RKO (cell line): Measurements from ENCODE around the gene NUP107.
"Not testable (repeated sequence)": the region's sequence is repeated elsewhere in the genome, so short reads cannot be mapped to it uniquely, and the experiment has no call there.

Experiments used
- DNase-seq: peaks from one replicate; pipeline ENCODE4 v3.0.0-alpha.2; 2016; ENCODE audit warnings: low spot score

NUP107 gene

DNA sequence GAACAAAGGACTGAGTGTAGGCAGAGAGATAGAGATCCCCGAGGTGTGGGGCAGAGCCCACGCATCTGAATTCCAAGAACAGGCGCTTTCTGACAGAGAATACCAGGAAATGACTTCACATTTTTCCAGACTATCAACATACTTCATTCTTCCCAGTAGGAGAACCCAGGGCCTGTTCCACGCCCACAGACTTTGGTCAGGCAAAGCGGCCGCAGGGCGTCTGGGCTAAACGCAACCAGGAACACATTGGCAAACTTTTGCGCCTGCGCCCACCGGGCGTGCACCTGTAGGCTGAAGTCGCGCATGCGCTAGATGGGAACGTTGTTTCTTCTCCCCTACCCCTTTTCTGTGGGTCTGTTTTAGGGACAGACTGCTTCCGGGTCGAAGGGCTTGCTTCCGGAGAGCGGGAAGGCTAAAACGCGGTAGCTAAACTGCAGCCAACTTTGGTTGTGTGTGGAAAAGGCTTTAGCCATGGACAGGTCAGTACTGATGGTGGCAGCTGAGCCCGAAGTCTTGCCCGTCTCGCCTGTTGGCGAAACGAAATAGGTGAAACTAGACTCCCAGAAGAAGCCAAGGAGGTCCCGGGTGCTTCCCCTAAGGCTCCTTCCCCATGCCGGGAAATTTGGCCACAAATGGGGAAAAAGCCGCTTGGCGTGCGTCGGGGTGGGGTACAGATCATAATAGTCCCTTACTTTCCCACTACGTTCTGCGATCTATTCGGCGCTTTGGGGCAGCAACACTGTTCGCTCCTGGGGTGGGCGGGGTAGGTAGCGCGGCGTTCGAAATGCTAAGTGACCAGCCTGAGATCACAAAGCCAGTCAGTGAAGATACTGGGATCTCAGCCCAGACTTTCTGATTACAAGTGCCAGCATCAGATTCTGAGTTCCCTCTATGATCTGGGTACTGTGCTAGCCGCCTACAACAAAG is at the start of gene NUP107:
NUP107 (plus strand) TSS at position 384 of the 927 bp plus-strand sequence; CDS start at position 472, 88 bp downstream.
- DNase-seq = peak; percentile 100

DNA sequence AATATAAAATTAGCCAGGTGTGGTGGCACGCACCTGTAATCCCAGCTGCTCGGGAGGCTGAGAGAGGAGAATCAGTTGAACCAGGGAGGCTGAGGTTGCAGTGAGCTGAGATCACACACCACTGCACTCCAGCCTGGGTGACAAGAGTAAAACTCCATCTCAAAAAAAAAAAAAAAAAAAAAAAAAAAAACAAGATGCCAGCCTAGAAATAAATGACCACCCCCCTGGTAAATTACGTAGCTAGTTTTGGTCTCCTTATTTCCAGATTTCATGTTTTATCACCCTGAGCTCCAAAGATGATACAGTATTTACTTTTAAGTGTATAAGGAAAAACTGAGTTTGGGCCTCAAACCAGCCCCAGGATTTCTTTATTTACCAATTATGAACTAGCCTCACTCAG is 49.3 kb upstream of the NUP107 start:
- not testable (repeated sequence) for DNase-seq

DNA sequence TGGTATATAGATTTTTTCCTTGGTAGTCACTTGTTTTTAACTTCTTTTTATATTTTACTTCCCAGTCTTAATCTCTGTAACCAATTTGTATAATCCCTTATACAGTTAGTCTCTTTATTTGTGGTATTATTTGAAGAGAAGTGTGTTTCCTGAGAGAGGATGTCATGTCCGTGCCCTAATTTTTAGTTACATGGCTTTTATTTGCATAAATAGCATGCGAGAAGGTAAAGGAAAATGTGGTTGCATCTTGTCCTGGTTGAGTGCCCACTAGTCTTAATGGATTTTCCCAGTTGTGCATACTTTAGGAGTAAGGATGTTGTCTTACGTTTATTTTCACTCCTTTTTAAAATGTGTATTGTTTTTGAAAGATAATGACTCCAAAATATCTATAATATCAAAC is 48.6 kb upstream of the NUP107 start:
- no peak for DNase-seq

DNA sequence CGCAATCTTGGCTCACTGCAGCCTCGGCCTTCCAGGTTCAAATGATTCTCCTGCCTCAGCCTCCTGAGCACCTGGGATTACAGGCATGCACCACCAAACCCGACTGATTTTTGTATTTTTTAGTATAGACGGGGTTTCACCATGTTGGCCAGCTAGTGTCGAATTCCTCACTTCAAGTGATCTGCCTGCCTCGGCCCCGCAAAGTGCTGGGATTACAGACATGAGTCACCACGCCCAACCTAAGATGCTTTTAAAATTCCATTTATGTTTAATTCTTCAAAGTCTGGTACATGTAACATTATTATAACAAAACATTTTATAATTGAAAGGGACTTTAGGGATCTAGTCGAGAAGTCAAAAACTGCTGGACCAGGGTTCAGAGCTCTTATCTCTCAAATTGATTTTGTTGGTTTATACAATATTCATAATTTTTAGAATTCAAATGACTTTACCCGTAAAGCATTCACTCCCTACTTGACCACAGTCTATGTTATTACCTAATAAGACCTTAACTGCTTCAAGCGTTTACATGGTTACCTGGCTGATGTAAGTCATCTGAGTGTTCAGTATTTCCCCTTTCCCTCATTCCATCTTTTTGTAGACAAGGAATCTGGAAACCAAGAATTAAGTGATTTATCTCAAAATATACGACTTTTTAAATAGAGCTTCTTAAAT is 47.9 kb upstream of the NUP107 start:
- no peak for DNase-seq

DNA sequence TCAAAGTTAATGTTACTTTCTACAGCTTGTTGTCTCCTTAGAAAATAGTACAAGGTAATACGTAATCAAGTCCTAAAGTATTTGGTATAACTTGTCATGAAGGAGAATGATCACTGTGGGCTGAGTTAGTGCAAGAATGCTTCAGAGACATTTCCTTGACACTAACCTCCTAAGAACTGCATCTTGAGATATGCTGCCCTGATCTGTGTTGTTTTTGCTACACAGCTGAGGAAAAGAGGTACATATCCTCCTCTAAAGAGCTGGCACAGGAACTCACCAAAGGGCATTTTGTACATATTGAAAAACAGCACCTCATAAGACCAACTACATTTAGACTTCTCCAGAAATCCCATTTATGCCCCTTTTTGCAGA is 47.4 kb upstream of the NUP107 start:
- no peak for DNase-seq

DNA sequence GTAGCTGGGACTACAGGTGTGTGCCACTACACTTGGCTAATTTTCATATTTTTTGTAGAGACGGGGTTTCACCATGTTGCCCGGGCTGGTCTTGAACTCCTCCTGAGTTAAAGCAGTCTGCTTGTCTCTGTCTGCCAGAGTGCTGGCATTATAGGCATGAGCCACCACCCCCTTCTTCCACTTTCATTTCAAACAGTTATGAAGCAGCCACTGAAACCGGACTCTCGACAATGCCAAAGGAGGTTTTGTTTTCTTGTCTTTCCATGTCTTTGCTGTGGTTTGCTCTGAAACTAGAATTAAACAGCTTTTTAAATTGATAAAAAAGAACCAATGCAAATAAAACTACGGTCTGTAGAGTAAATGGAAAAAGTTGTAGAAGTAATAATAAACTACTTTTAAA is 45.6 kb upstream of the NUP107 start:
- no peak for DNase-seq

DNA sequence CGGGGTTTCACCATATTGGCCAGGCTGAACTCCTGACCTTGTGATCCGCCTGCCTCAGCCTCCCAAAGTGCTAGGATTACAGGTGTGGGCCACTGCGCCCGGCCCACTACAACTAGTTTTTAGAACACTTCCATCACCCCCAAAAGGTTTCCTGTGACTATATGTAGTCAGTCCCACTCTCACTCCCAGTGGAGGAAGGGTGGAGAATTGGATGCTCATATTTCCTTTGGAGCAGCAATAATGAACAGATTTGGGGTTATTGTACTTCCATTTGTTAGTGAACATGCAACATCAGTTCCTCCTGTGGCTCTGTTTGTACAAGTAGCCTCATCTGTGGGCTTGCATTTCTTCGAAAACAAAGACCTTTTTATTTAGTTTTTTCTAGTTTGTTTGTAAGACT is 40.3 kb upstream of the NUP107 start:
- no peak for DNase-seq

DNA sequence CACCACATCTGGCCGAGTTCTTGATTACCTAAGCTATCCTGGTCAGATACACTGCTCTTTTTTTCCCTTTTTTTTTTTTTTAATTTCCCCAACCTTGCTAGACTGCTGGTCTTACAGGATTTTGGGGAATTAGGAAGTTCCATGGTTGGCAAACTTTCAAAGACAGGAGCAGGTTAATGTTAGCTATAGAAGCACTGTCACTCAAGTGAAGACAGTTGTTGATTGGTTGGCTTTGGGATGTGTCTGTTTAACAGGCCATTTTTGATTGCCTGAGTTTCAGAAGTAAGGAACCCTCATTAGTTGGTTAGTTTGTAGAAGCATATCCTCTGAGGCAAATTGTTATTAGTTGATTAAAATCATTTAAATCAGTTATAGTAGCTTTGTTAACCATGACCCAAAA is 39.3 kb upstream of the NUP107 start:
- no peak for DNase-seq

DNA sequence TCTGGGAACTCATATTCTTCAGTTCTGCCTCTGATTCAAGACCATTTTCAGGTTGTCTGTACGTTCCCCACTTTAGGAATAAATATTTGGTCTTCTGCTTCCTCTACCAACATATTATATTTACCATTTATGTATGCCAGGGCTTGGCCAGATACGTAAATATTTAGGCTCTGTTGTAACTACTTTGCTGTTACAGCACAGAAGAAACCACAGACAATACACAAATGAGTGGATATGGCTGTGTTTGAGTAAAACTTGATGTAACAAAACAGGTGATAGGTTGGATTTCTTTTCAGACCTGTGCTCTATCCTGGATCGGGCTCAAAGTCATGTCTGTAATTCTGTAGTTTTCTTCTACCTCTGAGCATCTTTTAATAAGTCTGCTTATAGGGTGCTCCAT is 38.6 kb upstream of the NUP107 start:
- DNase-seq = no peak

DNA sequence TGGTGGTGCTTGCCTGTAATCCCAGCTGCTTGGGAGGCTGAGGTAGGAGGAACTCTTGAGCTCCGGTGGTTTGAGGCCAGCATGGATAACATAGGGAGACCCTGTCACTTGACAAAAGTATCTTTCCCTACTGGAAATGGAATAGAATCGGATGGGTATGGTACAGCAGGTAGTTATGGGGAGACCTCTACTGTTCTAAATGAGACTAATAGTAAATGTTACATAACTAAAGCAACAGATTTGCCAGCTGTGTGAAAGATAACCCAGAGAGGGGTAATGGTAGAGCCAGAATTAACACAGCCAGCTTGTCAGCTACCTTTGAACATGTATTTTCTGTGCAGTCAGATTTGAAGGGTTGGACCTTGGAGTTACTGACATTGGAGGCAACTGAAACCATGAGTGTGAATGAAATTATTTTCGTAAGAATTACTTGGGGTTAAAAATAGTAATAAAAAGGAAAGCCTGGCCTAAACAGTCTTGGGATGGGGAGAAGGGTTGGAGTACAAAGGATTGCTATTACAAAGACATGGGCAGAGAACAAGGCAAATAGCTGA is 21.7 kb upstream of the NUP107 start:
- peak; percentile 30 for DNase-seq

DNA sequence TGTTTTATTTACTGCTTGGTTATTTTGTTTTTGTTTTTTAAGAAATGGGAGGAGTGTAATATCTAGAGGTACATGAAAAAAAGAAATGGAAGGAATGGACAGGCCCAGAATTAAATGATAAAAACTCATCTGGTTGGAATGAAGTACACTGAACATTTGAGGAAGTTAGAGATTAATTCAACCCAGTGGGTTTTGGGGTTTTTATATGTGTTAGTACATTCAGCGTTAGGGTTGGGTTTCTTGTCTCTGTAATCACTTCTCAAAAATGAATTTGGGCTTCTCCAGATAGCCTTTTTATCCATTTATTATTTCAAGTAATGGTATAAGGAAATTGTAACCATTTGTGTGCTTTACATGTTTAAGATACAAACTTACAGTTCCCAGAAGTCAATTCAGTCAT is 19.5 kb upstream of the NUP107 start:
- DNase-seq = no peak

DNA sequence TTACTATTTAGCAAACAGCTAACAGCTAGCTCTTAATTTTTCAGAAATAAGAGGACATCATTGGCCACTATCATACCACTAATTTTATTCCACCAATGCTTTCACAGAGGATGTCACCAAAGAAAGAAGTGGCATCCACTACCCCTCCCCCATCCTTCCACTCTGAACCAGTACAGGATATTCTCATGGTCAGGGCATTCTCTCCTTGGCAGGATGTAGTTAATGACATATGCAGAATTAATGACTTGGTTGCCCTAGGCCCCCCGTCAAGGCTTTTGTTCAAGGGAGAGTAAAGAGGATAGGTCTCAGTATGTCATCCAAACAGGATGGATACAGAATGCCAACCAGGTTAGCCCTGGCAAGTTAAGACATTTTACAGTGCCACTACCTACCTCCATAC is 18.9 kb upstream of the NUP107 start:
- no peak for DNase-seq

DNA sequence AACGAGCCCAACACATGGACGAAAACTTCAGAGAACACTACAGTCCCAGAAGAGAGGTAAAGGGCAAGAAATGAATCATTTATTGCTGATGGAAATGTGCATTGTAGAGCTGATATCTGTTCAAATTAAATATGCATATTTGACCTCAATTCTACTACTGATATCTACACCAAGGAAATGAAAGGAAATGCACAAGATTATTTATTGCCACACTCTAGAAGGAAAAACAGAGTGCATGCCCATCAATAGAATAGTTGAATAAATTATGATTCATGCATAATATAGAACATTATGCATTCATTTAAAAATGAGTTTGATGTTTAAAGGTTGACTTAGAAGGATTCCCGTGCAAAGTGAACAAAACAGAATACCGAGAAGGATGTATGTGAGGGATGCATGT is 15.6 kb upstream of the NUP107 start:
- no peak for DNase-seq

DNA sequence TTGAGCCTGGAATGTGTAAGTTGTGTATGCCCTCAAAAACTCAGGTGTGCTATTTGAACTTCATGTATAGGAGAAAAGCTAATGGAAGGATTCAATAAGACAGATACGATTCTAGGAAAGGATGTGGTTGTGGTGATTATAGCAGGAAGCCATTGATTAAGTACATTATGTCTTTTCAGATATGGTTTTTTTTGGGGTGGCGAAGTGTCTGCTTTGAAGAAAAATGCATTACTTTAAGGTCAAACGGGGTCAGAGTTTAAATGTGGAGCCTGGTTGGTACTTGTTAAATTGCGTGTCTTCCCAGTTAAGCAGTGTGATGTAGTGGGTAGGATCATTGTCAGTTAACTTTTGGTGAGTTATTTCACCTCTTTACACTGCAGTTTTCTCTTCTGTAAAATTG is 13.0 kb upstream of the NUP107 start:
- no peak for DNase-seq

DNA sequence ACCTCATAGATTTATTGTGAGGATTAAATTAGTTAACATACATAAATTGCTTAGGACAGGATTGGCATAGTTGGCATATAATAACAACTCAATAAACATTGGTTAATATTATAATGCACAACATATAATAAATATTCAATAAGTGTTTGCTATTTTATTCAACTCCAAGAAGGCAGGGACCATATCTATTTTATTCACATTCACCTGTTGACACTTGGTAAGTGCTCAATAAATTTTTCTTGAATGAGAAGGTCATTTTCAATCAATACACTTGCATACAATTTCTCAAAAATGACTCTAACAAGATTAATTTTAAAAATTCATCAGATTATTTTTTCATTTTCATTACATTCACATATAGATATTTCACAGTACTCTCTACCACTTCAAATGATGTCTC is 12.4 kb upstream of the NUP107 start:
- no peak for DNase-seq

DNA sequence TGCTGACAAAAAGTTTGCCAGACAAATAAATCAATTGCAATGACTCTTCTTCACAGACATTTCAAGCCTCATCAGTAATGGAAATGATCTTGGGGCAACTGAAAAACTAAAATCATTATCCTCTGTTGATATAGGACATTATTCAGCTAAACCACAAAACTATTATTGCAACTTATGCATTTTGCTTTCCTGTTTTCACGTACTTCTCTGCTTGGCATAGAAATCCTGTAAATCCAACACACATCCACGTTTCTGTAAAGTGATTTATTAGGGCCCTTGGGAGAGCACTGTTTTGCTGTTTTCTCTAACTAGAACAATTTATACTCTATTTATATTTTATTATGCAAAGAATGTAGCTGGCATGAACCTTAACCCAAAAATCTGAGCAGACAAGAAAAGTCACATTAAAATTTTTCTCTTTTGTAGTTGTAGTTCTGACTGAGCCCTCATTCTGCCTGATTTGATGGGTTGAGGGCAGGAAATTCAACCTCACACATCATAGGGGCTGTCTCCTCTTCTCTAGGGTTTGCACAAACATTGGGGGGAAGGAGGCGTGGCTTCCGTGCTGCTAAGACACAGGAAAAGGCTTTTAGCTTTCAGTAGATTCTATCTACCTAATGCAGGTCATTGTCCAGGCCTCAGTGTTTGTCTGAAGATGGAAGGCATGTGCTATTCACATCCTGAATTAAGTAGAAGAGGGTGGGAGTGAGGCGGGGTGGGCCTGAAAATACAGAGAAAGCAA is 11.5 kb upstream of the NUP107 start:
- no peak for DNase-seq

DNA sequence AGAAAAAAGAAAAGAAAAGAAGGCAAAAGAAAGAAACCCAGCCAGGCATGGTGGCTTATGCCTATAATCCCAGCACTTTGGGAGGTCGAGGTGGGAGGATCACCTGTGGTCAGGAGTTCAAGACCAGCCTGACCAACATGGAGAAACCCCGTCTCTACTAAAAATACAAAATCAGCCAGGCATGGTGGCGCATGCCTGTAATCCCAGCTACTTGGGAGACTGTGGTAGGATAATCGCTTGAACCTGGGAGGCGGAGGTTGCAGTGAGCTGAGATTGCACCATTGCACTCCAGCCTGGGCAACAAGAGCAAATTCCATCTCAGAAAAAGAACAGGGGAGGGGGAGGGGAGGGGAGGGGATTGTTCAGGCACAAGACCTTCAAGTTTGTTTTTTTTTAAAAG is 9.9 kb upstream of the NUP107 start:
- DNase-seq = not testable (repeated sequence)

DNA sequence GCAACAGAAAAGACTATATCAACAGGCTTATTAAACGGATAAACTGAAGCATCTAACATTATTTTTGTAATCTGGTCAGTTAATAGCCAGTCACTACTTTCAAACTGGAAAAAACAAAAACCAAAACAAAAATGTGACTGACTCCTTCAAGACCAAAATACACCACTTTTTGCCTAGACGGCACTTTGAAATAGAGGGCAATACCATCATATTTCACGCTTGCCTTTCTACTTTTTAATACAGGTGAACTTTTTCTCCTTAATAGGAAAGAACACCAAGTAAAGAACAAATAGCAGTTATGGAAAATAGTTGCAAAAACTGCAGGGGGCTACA is 550 bp upstream of the NUP107 start:
- no peak for DNase-seq

DNA sequence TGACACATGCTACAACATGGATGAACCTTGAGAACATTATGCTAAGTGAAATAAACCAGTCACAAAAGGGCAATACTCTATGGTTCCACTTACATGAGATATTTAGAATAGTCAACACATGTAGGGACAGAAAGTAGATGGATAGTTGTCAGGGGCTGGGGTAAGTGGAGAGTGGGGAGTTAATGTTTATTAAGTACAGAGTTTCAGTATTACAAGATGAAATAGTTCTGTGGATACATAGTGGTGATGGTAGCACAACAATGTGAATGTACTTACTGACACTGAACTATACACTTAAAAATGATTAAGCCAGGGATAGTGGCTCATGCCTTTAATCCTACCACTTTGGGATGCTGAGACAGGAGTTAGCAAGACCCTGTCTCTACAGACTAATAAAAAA is 8.7 kb downstream of the NUP107 start:
- DNase-seq = no peak

DNA sequence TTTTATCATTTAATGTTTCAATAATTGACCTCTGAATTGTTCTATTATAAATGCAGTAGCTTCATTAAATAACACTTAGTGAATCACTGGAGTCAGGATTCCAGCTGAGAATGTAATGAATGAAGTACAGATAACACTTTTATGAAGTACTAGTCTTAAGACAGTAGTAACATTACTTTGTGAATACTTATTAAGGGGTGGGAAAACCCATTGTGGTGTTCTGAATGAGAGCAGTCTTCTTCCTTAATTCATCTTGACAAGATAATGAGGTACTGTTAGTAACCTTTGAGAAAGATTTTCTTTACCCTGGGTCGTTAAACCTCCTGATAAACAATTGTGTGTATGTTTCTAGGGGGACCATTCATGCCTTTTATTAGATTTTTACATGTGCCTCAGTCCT is 12.7 kb downstream of the NUP107 start:
- DNase-seq = no peak

DNA sequence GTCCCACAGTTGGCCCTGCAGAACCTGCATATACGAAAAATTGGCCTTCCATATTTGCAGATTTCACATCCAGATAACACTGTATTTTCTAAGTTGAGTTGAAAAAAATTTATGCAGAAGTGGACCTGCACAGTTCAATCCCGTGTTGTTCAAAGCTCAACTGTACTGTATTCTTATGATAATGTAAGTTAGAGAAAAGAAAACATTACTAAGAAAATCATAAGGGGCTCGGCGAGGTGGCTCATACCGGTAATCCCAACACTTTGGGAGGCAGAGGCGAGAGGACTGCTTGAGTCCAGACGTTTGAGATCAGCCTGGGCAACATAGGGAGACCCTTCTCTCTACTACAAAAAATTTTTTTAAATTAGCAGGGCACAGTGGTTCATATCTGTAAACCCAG is 41.0 kb downstream of the NUP107 start:
- DNase-seq = no peak

DNA sequence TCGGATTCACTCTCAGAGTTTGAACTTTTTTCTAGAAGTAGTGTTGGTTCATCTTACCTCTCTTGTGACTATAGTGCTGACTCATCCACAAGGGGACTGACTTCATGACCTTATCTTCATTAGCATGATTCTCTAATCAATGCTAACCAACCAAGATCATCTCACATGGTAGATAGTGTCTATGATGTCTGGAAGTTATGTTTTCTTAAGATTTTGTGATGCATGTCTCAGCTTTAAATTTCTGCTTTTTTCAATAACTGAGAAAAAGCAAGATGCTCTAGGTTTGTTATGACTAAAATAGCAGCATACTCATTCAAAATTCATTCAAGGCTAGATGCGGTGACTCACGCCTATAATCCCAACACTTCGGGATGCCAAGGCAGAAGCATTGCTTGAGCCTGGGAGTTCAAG is 46.9 kb downstream of the NUP107 start:
- DNase-seq = peak; percentile 84

DNA sequence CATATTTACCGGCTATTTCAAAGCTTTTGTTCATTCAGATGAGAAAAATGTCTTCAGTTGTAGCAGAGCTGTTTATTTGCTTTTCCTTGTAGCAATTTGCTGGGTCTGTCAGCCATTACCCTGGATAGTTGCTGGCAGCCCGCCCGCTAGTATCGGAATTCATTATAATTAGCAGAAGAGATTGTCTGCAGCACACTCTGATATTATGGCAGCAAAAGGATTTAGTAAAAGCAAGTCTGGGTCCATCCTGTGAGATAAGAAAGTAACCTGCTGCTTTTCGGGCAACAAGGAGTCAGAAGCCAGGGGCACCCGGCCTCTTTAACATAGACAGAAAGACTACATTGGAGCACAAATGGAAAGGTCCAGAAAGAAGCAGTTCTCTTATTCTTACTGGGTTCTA is 53.1 kb downstream of the NUP107 start:
- DNase-seq = no peak
